Endothelial cell of umbilical vein (primary cell): ENCODE data around the gene MICALL2. TPM values are rescaled to one million over a fixed set of nuclear protein-coding genes. Genes with fewer than 3 reads are reported as not detected.
"Not testable (repeated sequence)": the region's sequence is repeated elsewhere in the genome, so short reads cannot be mapped to it uniquely, and the experiment has no call there.

Experiments used
- BruUV-seq: library from RNA; stranded (reverse); fragments of 400-500 nt; replicated peaks from 2 replicates; lab custom pipeline; 2021; lab: Mats Ljungman, UMichigan
- CTCF ChIA-PET: fragments of 300-600, 350-600 bp; sonication (Branson Sonifier 250); formaldehyde crosslinking; loops from one replicate; lab custom pipeline; 2021; ENCODE audit warnings: antibody characterized with exemption, inconsistent platforms; lab: Charles Lee
- POLR2A ChIA-PET: fragments of 300-600, 350-600 bp; sonication (Branson Sonifier 250); formaldehyde crosslinking; loops from one replicate; lab custom pipeline; 2021; ENCODE audit warnings: antibody characterized with exemption, inconsistent platforms; lab: Charles Lee
- DNase-seq: peaks from one replicate; pipeline ENCODE4 v3.0.0-alpha.2; 2011; ENCODE audit warnings: low read depth, low spot score
- FAIRE-seq: peaks from 2 replicates; lab custom pipeline; 2011; peaks lifted over from hg19 to GRCh38; lab: Jason Lieb, UNC
- H2AFZ ChIP-seq: 2 replicates; pipeline ENCODE4 v1.6.0; 2012; ENCODE audit warnings: low read depth, low read length, control low read depth, inconsistent platforms
- H3K27ac ChIP-seq: 2 replicates; pipeline ENCODE4 v1.5.1; 2011; ENCODE audit warnings: low read depth, mild to moderate bottlenecking, control low read depth, low read length, moderate library complexity; ENCODE audit not compliant: insufficient read depth
- H3K27me3 ChIP-seq, 2 experiments: 2 replicates each; pipeline versions ENCODE4 v1.6.0 to v1.6.1; 2011; ENCODE audit warnings: low read length in 2 of 2, mixed read lengths in 1 of 2; ENCODE audit not compliant: control insufficient read depth in 2 of 2, insufficient read depth in 2 of 2
- H3K36me3 ChIP-seq, 2 experiments: 2 replicates in 1 of 2; 3 replicates in 1 of 2; pipeline ENCODE4 v1.5.1; 2011; ENCODE audit warnings: low read length in 2 of 2, mild to moderate bottlenecking in 1 of 2, moderate library complexity in 1 of 2; ENCODE audit not compliant: control insufficient read depth in 2 of 2, insufficient read depth in 2 of 2; ENCODE audit errors: extremely low read depth in 1 of 2
- H3K4me1 ChIP-seq: 3 replicates; pipeline ENCODE4 v1.5.1; 2011; ENCODE audit warnings: mild to moderate bottlenecking, low read length; ENCODE audit not compliant: control insufficient read depth, insufficient read depth; ENCODE audit errors: extremely low read depth
- H3K4me2 ChIP-seq: 2 replicates; pipeline ENCODE4 v1.6.1; 2011; ENCODE audit warnings: low read length, control low read depth, mixed read lengths; ENCODE audit not compliant: insufficient read depth
- H3K4me3 ChIP-seq, 3 experiments: fragments of 200-600 bp in 1 of 3; sonication (generic), shearing (Covaris generic) in 1 of 3; replicated peaks in 1 of 3; 2 replicates each; pipeline ENCODE4 v1.5.1; 2011 to 2016; ENCODE audit warnings: control low read depth in 3 of 3, low read length in 3 of 3, mild to moderate bottlenecking in 2 of 3, inconsistent platforms in 1 of 3, low read depth in 1 of 3, moderate library complexity in 1 of 3; ENCODE audit not compliant: insufficient read depth in 1 of 3
- H3K79me2 ChIP-seq: 2 replicates; pipeline ENCODE4 v1.6.0; 2012; ENCODE audit warnings: low read length, inconsistent platforms; ENCODE audit not compliant: control insufficient read depth, insufficient read depth
- H3K9ac ChIP-seq: replicated peaks from 2 replicates; pipeline ENCODE3; 2011; ENCODE audit warnings: low read length, control low read depth; ENCODE audit not compliant: insufficient read depth; ENCODE audit errors: extremely low read depth
- H3K9me1 ChIP-seq: replicated peaks from 3 replicates; pipeline ENCODE4 v1.6.0; 2011; ENCODE audit warnings: mild to moderate bottlenecking, low read length; ENCODE audit not compliant: control insufficient read depth, insufficient read depth; ENCODE audit errors: extremely low read depth
- H3K9me3 ChIP-seq: replicated peaks from 2 replicates; pipeline ENCODE4 v1.5.1; 2012; ENCODE audit warnings: low read length, inconsistent platforms; ENCODE audit not compliant: control insufficient read depth, insufficient read depth
- H4K20me1 ChIP-seq: replicated peaks from 2 replicates; pipeline ENCODE3; 2011; ENCODE audit warnings: mild to moderate bottlenecking, low read length; ENCODE audit not compliant: control insufficient read depth, insufficient read depth; ENCODE audit errors: extremely low read depth
- EZH2 ChIP-seq: IDR thresholded peaks from 2 replicates; pipeline ENCODE4 v1.6.1; 2012; ENCODE audit warnings: borderline replicate concordance, low read depth, mild to moderate bottlenecking, moderate library complexity, low read length, inconsistent platforms; ENCODE audit not compliant: severe bottlenecking
- FOS ChIP-seq: IDR thresholded peaks from 2 replicates; pipeline ENCODE4 v1.6.1; 2011; ENCODE audit warnings: mild to moderate bottlenecking, low read length, moderate library complexity, borderline replicate concordance; ENCODE audit not compliant: insufficient read depth
- GATA2 ChIP-seq: IDR thresholded peaks from 2 replicates; pipeline ENCODE4 v1.7.0; 2011; ENCODE audit warnings: low read depth, mild to moderate bottlenecking, moderate library complexity, mixed read lengths, low read length; ENCODE audit not compliant: insufficient read length, insufficient read depth
- JUN ChIP-seq: IDR thresholded peaks from 2 replicates; pipeline ENCODE4 v1.6.1; 2011; ENCODE audit warnings: borderline replicate concordance, low read depth; ENCODE audit not compliant: insufficient read length, insufficient read depth
- MYC ChIP-seq: IDR thresholded peaks from one replicate; pipeline ENCODE4 v1.6.1; 2011; ENCODE audit warnings: mild to moderate bottlenecking, low read depth, low read length
- POLR2A ChIP-seq: IDR thresholded peaks from 2 replicates; pipeline ENCODE4 v1.6.1; 2012; ENCODE audit warnings: low read depth, mild to moderate bottlenecking, control low read depth, low read length
- POLR2AphosphoS5 ChIP-seq: IDR thresholded peaks from 2 replicates; pipeline ENCODE4 v1.6.1; 2012; ENCODE audit warnings: low read depth, mild to moderate bottlenecking, control low read depth, low read length, moderate library complexity; ENCODE audit not compliant: insufficient read depth
- dilution Hi-C: fragments of 300-500 bp; cut with MboI; formaldehyde crosslinking; loops from one replicate; pipeline ENCODE4 v1.15.0; 2019; ENCODE audit warnings: low sequenced_read_pairs; ENCODE audit not compliant: extremely low pct_ligation_motif_present
- intact Hi-C: fragments of 100-400 bp; cut with micrococcal nuclease; formaldehyde crosslinking; loops from one replicate; pipeline ENCODE4 v1.10.0; 2022
- polyA plus RNA-seq, 4 experiments: library from polyadenylated mRNA; depleted of rRNA in 3 of 4; stranded (reverse) in 3 of 4; unstranded in 1 of 4; fragments of >200 nt; gene quantifications; 2 replicates each; pipeline versions ENCODE4 v1.2.1 to v1.2.3, GENCODE V29; 2011 to 2012; ENCODE audit warnings: missing spikeins in 1 of 4
- total RNA-seq: library from RNA; stranded (reverse); gene quantifications from 2 replicates; pipeline ENCODE4 v1.2.3, GENCODE V29; 2021
- TF ChIP-seq, protein P1 (sequence below), 2 donors: IDR thresholded peaks; 1 replicate in 1 of 2; 2 replicates in 1 of 2; pipeline ENCODE4 v1.5.1; 2011; ENCODE audit warnings: low read length in 2 of 2, mild to moderate bottlenecking in 2 of 2, moderate library complexity in 2 of 2, control low read depth in 1 of 2, inconsistent platforms in 1 of 2, low read depth in 1 of 2; ENCODE audit not compliant: insufficient read depth in 1 of 2; ENCODE audit errors: extremely low read depth in 1 of 2
- TF ChIP-seq, protein P2 (sequence below): IDR thresholded peaks from 2 replicates; pipeline ENCODE4 v1.6.1; 2011; ENCODE audit not compliant: insufficient read depth, insufficient read length

MICALL2 gene
- total and polyA plus RNA-seq, 2 donors (not counting 3 experiments of a cell fraction or from before 2014, with no cell fraction given) = 29.8 to 46.3 TPM

DNA sequence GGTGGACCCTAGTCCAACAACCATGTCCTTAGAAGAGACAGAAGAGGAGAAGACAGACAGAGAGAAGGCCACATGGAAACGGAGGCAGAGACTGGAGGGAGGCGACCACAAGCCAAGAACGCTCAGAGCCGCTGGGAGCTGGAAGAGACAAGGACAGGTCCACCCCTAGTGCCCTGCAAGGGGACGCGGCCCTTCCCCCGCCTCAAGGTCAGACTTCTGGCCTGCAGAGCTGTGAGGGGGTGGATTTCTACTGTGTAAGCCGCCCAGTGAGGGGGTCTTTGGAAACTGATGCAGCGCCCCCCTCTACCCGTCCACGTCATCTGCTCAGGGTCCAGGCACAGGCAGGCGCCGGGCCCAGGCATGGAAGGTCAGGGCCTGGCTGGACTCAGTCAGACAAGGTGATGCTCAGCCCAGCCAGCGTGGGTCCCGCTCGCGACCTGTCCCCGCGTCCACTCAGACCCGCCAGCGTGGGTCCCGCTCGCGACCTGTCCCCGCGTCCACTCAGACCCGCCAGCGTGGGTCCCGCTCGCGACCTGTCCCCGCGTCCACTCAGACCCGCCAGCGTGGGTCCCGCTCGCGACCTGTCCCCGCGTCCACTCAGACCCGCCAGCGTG, 15.6 kb downstream of the MICALL2 start:
- H4K20me1 ChIP-seq, H3K9ac ChIP-seq, H3K4me3 ChIP-seq, H3K4me1 ChIP-seq, DNase-seq, H3K27ac ChIP-seq, H2AFZ ChIP-seq, intact Hi-C loops, FAIRE-seq, dilution Hi-C loops, H3K9me3 ChIP-seq, BruUV-seq, POLR2A ChIA-PET, H3K79me2 ChIP-seq, H3K4me2 ChIP-seq, H3K9me1 ChIP-seq, H3K36me3 ChIP-seq, H3K27me3 ChIP-seq: not testable (repeated sequence)
- CTCF ChIA-PET = interaction anchor here (2.9 kb wide), 1 partner anchor 12 kb away, joined by 11 read pairs; no protein-coding TSS in a partner anchor

DNA sequence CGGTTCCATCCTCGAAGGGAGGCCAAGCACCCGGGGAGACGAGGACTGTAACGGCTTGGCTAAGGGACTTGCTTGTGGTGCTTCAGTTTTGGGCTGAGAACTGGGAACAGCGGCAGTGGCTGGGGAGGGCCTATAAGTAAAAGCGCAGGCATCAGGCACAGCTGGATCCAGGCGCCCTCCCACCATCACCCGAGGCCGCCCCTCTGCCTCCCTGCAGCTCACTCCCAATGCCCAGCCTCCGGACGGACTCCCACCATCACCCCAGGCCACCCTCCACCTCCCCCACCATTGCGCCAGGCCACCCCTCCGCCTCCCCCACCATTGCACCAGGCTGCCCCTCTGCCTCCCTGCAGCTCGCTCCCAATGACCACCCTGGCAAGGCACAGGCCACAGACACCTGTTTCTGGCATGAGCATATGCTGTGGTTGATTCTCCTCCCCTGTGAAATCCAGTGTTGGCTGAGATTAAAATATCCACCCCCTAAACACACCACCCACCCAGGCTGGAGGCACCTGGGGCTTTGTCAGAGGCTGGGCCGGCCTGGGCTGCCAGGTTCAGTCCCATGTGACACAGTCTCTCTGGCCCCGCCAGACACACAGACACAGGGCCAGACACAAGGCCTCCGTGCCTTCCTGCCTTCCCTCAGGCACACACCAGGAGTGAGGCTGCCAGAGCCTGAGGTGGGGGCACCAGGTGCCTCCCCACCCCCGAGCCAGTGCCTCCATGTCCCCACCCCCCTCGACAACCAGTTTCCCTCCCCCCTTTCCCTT, 16.7 kb downstream of the MICALL2 start:
- dilution Hi-C loops = no loop called here
- no TSS peak for BruUV-seq

More for the DNA sequence above, 16.7 kb downstream of the MICALL2 start:
- no peaks in the 10 kb centered on the region for H4K20me1 ChIP-seq
- H2AFZ ChIP-seq = no peak overlapping the region
- H3K4me1 ChIP-seq = no peaks in the 10 kb centered on the region
- H3K9me1 ChIP-seq = no peaks in the 10 kb centered on the region
- no peak overlapping the region for H3K4me3 ChIP-seq
- H3K36me3 ChIP-seq = no peaks in the 10 kb centered on the region
- ChIA-PET CTCF (interaction anchor here (2.9 kb wide), 1 partner anchor 11 kb away, joined by 11 read pairs; no protein-coding TSS in a partner anchor), POLR2A (interaction anchor here (0.7 kb wide), 1 partner anchor 30 kb away, joined by 4 read pairs; no protein-coding TSS in a partner anchor)
- H3K27me3 ChIP-seq = no peaks in the 10 kb centered on the region
- TF ChIP-seq GATA2 (no peak), FOS (no peak), EZH2 (no peak), JUN (no peak), POLR2A (no peak), POLR2AphosphoS5 (no peak), MYC (no peak)
- TF ChIP-seq, protein P1, sequence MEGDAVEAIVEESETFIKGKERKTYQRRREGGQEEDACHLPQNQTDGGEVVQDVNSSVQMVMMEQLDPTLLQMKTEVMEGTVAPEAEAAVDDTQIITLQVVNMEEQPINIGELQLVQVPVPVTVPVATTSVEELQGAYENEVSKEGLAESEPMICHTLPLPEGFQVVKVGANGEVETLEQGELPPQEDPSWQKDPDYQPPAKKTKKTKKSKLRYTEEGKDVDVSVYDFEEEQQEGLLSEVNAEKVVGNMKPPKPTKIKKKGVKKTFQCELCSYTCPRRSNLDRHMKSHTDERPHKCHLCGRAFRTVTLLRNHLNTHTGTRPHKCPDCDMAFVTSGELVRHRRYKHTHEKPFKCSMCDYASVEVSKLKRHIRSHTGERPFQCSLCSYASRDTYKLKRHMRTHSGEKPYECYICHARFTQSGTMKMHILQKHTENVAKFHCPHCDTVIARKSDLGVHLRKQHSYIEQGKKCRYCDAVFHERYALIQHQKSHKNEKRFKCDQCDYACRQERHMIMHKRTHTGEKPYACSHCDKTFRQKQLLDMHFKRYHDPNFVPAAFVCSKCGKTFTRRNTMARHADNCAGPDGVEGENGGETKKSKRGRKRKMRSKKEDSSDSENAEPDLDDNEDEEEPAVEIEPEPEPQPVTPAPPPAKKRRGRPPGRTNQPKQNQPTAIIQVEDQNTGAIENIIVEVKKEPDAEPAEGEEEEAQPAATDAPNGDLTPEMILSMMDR (IDR thresholded peaks at IDR 0.05; ENCODE audit: extremely low read depth in 1 of 2, insufficient read depth in 1 of 2, low read depth in 1 of 2, low read length in 2 of 2) = no peak
- TF ChIP-seq, protein P2, sequence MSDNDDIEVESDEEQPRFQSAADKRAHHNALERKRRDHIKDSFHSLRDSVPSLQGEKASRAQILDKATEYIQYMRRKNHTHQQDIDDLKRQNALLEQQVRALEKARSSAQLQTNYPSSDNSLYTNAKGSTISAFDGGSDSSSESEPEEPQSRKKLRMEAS = no peak
- intact Hi-C loops = no loop called here
- no peak for FAIRE-seq
- no peak overlapping the region for H3K27ac ChIP-seq
- H3K79me2 ChIP-seq = no peaks in the 10 kb centered on the region
- no peaks in the 10 kb centered on the region for H3K9me3 ChIP-seq
- no peak for DNase-seq
- no peak overlapping the region for H3K9ac ChIP-seq
- no peak overlapping the region for H3K4me2 ChIP-seq
